DMS79 (cell line): ENCODE data around the gene NEUROG1.

ENCODE experiments used
- DNase-seq: peaks from one replicate; lab custom pipeline; 2025; lab: John Stamatoyannopoulos, UW

Gene NEUROG1, protein sequence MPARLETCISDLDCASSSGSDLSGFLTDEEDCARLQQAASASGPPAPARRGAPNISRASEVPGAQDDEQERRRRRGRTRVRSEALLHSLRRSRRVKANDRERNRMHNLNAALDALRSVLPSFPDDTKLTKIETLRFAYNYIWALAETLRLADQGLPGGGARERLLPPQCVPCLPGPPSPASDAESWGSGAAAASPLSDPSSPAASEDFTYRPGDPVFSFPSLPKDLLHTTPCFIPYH

DNA sequence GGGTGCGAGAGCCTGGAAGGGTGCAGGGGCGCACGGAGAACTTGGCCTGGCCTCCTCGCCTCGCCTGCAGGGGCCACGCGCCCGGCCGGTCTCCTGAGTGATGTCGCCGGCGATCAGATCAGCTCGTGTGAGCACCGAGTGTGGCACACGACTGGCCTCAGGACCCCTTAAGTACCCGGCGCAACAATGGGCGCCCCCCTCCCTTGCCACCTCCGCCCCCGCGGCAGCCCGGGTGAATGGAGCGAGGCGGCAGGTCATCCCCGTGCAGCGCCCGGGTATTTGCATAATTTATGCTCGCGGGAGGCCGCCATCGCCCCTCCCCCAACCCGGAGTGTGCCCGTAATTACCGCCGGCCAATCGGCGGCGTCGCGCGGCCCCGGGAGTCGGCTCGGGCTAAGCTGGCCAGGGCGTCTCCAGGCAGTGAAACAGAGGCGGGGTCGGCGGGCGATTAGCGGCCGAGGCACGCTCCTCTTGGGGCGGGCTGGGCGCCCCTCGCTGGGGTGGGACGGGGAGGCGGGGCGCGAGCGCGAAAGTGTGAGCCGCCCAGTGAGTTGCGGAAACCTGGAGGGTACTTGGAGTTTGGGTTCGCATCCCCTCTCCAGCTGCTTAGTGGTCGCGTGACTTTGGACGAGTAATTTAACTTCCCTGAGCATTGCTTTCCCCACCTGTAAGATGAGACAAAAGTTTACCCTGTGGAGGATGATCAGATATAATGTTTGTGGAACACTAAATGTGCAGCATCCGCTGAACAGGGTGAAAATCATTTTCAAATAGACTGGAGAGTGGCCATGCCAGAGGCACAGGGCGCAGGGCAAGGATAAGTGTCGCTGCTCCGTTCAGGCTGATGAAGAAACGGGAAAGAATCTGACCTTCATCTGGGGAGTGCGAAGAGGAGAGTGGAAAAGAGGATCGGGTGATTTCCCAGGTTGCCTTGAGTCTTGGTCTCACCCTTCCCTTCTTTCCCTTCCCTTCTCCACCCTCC is at the start of gene NEUROG1:
TSS of gene NEUROG1 (minus strand) at position 145 of the 982 bp plus-strand sequence. CDS start 274 bp downstream, outside the sequence.
- DNase-seq, result no peak

DNA sequence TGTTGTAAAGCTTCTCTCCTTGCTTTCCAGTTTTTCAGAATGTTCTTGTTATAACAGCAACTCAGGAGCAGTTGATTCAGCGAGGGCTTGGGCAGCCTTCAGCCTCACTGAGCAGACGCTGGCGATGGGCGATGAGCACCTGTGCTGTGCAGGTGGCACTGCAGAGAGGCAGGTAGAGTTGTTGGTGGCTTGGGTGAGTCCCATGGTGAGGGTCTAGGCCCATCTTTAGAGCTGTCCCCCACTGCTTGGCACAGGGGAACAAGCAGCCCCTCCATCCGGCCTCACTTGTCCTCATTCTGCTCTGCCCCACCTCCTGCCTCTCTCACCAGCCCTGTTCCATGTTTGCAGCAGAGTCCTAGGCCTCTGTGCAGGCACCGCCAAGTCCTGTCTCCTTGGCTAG is 49.2 kb upstream of the NEUROG1 start:
- no peak for DNase-seq

DNA sequence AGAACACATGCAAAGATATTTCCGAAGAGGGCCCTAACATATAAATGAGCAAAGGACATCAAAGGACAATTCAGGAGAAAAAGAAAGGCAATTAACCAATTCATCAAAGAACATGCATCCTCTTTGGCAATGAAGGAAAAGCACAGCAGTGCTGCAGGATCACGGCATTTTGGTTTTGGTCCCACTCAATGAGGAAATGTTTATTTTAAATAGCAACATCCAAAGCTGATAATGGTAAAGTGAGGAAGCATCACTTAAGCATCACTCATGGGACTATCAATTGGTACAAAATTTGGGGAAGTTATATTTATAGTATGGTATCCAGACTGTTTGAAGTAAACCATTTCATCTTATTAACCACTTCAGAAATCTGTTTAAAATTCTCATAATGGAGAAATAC is 48.5 kb upstream of the NEUROG1 start:
- DNase-seq, result no peak

DNA sequence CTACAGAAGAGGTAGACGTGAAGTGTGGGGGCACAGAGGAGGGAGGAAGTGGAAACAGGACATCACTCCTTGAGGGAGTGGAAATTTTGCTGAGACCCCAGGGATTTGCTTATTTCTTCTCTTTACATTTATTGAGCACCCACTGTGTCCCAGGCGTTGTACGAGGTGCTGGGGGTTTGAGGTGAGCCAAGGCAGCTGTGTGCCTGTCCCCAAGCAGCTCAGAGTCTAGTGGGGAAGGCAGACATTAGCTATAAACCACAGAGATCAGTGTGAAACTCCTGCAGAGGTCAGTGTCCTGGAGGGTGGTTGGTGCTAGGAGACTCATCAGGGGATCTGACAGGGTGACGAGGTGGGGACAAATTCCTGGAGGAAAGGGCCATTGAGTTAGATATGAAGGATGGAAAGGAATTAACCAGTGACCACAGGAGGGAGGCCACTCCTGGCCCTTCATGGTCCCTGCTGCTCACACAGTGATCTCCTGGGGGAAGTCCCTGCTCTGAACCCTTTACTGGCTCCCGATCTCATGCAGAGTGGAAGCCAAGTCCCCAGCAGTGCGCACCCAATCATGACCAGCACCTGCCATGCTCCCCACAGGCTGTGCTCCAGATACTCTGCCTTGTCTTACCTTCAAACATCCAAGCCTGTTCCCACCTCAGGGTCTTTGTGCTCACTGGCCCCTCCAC is 46.5 kb upstream of the NEUROG1 start:
- no peak for DNase-seq

DNA sequence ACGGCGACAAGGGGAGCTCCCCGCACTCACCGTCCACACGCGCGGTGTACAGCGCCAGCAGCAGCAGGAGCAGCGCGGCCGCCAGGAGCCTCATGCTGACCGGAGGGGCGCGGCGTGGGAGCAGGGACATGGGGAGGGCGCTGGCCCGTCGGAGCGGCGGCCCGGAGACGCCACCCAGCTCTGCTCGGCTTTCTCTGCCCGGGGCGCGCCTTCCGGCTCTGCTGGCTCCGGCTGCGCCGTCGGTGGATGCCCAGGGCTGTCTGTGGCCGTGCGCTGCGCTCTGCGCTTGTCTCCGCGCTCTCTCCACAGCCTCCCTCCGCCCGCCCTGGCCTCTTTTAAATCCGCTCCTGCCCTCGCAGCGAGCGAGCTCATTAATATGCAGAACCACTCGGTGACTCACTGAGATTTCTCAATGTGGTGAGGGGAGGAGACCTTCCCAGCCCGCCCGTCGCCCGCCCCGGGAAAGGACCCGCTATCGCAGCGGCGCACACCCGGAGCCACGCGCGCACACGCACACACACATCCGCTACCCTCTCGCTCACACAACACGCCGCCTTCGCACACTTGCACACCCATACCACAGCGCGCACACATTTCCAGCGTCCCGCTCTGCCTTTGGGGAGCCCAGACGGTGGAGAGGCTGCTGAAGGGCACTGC is 43.0 kb upstream of the NEUROG1 start, which contains the start of gene CXCL14:
TSS of gene CXCL14 (minus strand) at position 307 of the 657 bp plus-strand sequence. CDS start at position 94, 213 bp downstream.
- DNase-seq, result no peak

- no peak for DNase-seq
These were observed 42.5 kb upstream of the NEUROG1 start for GRCh38 chr5:135578305-135578684.

DNA sequence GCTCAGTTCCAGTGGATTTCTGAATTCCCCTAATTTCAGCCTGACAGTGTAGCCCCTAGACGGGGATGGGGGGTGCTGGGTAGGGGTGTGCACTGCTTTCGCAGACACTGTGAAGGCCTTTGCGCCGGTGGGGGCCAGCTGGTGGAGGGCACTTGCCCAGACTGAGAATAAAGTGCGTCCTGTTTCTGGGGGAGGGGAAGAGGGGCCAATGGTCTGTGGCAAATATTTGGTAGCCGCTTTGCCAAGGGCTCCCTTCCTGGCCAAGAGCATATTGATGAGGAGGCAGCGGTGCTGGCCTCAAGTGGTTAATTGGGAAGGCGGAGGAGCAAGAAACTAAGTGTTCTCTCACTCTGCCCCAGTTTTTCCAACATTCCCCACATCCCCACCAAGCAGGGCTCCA is 41.7 kb upstream of the NEUROG1 start:
- no peak for DNase-seq

- DNase-seq, result no peak
These were observed 40.4 kb upstream of the NEUROG1 start for GRCh38 chr5:135576075-135576599.

- no peak for DNase-seq
These were observed 38.7 kb upstream of the NEUROG1 start for GRCh38 chr5:135574493-135574892.

DNA sequence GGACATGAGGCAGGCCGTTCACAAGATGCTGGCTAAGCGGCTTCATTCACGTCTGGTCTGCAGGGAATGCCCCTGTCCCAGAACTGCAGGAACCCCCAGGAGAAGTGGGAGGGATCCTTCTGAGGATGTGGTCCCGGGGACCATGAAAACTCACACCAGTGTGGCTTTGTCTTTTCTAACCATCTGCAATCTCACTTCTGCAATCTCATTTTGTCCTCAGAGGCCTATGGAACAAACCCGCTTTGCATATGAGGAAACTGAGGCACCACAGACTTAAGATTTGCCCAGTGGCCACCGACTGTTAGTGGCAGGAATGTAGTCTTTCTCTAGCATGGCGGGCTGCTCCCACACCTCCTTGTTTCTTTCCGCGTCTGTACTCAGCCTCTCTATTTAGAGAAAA is 36.1 kb upstream of the NEUROG1 start:
- DNase-seq, result no peak

DNA sequence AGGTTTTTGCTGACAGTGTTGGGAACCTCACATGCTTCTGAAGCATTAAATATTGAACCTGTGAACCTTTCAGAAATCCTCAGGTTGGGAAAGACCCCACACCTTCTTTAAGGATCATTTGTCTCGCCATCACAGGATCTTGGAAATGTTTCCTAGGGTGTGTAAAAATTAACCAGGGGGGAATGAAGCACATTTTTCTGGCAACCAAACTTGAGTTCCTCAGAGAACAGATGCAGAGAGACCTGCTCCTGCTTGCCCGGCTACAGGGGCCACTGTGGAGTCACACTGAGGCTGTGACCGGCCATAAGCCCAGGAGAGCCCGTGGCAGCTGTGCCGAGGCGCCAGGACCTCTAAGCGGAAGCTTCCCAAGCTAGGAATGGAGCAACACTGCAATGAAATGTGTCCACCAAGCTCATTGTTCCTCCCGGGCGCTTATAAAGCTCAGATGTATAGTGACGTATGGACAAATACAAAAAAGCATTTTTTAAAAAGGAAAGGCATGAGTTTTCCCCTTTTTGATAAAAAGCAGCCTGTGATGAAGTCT is 35.4 kb upstream of the NEUROG1 start:
- DNase-seq, result no peak

- DNase-seq, result no peak
These were observed 34.6 kb upstream of the NEUROG1 start for GRCh38 chr5:135570453-135570764.

- no peak for DNase-seq
These were observed 34.1 kb upstream of the NEUROG1 start for GRCh38 chr5:135569755-135570452.

DNA sequence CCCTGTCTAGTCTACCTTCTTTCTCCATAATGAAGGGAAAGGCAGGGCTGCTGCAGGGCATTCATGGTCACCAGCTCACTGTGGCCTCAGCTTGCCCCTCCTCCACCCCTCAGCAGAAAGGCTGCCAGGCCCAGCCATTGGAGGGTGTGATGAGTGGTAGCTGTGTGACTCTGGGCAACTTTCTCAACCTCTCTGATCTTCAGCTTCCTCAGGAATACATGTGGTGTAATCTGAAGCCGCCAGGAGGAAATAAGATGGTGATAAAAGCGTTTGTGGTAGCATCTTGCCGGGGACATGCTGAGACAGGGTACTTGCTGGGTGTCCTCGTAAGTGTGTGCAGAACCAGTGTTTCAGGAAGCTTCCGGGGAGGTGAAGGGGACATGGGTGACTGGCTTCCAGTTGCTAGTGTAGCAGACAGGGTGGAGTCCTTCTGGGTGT is 33.2 kb upstream of the NEUROG1 start:
- DNase-seq, result no peak

DNA sequence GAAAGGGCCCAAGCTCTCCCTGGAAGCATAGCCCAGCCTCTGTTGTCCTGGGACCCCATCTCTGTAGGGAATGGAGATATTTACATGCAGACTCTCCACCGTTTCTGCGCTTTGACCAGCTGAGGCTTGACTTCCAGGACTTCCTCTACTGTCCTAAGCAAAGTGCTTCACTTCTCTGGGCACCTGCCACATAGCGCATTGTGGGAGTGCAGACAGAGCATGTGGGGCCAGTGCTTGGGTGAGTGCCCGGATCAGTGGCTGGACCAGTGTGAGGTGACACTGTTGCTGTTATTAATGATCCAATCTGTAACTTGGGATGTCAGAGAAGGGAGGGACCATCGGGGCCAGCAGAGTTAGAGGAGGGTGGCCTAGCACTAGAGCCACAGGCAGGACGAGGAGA is 32.5 kb upstream of the NEUROG1 start:
- DNase-seq, result no peak

DNA sequence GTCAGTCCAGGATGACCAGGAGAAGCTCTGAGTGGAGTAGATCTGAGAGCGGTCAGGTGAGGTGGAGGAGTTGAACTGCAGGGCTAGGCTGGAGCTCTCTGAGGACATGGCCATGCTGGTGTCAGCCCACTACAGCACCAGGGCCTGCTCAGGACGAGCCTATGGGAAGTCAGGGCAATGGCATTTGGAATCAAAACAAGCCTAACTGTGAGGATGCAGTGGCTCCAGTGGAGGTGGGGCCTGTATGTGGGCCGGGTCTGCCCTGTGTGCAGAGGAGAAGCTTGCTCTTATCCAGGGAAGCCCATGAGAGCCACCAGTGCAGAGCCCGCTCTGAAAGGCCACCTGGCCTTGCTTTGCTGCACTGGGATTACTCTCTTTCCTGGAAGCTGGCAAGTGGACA is 31.9 kb upstream of the NEUROG1 start:
- no peak for DNase-seq

GRCh38 chr5:135566422-135567400 is 30.9 kb upstream of the NEUROG1 start:
- DNase-seq, result no peak

DNA sequence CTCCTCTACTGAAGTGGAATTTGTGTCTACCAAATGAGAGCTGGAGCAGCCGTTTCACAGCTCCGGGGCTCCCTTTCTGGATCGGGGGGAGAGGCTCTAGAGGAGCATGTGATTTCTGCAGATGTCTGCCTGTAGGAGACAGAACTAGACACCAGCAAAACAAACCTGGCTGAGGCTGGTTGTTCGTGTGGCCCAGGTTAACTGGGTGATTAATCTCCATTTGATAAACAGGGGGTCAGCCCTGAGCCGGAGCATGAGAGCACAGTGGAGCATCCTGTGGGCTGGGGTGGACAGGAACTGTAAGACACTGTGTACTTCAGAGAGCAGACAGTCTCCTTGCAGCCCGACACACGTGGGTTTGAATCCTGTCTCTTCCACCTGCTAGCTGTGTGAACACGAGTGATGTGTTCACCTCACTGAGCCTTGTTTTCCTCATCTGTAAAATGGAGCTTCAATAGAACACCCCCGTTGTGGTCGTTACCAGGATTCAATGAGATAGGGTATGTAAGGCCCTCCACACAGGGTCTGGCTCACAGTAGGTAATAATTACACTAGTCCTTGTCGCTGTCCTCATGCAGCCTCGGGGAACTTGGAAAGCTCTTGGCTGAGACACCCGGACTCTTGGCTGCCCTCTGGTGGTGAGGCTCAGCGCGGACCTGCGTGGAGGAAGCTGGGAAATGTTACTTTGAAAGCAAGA is 30.1 kb upstream of the NEUROG1 start:
- no peak for DNase-seq

DNA sequence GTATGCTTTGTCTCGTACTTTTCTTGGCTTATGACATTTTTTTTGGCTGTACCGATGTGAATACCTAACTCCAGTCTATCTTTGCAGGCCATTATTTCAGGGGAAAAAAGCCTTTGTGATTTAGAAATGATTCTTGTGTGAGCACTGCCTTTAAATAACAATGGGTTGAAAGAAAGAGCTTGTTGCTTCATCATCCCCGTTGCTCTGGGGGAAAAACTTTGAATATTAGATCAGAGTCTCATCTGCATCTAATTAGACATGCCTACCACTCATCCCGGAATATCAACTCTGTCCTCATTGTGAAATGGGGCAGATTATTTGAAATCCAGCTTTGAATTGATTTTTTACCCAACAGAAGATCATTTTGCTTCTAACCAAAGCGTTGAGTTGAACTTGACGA is 29.5 kb upstream of the NEUROG1 start:
- no peak for DNase-seq
